Activated CD4-positive, alpha-beta T cell treated with anti-CD3 and anti-CD28 coated beads, Interleukin-2, amount 10 ng/mL, durations not matched to agents 7 days and 5 days (primary cell): ENCODE measurements around the gene CD55. TPM values are rescaled to one million over a fixed set of nuclear protein-coding genes. Genes with fewer than 3 reads are reported as not detected.

ENCODE experiments used
- CTCF ChIA-PET: fragments of 350-600 bp; sonication (Branson Sonifier 250); formaldehyde crosslinking; loops from one replicate; lab custom pipeline; 2021; ENCODE audit warnings: antibody characterized with exemption; lab: Charles Lee
- POLR2A ChIA-PET: fragments of 350-600 bp; sonication (Branson Sonifier 250); formaldehyde crosslinking; loops from one replicate; lab custom pipeline; 2021; ENCODE audit warnings: antibody characterized with exemption; lab: Charles Lee
- DNase-seq: peaks from one replicate; pipeline ENCODE4 v3.0.0-alpha.2; 2020
- H3K27ac Mint-ChIP-seq: one replicate; pipeline ENCODE4 v1.8.0; 2021; ENCODE audit warnings: mild to moderate bottlenecking, moderate library complexity, mixed read lengths
- H3K27me3 Mint-ChIP-seq: one replicate; pipeline ENCODE4 v1.8.0; 2021; ENCODE audit warnings: mixed read lengths
- H3K36me3 Mint-ChIP-seq: one replicate; pipeline ENCODE4 v1.8.0; 2021; ENCODE audit warnings: low read depth, mixed read lengths
- H3K4me1 Mint-ChIP-seq: one replicate; pipeline ENCODE4 v1.8.0; 2021; ENCODE audit warnings: mixed read lengths
- H3K4me3 Mint-ChIP-seq: one replicate; pipeline ENCODE4 v1.8.0; 2021; ENCODE audit warnings: mild to moderate bottlenecking, moderate library complexity, mixed read lengths
- H3K9me3 Mint-ChIP-seq: one replicate; pipeline ENCODE4 v1.8.0; 2021; ENCODE audit warnings: mixed read lengths
- total RNA-seq, 2 experiments: library from RNA; stranded (reverse); gene quantifications; one replicate each; pipeline ENCODE4 v1.2.3, GENCODE V29; 2021

Gene CD55
- total RNA-seq, 2 experiments from 2014 or later = 92.0 to 117 TPM

- Mint-ChIP-seq H3K9me3 (peaks cover 15% of the 10 kb centered on the region), H3K27me3 (no peaks in the 10 kb centered on the region), H3K36me3 (peaks cover 6% of the 10 kb centered on the region), H3K4me1 (no peaks in the 10 kb centered on the region), H3K27ac (no peak overlapping the region), H3K4me3 (no peak overlapping the region)
- CTCF ChIA-PET = no interaction called here
- POLR2A ChIA-PET = no interaction called here
- DNase-seq = no peak
Measured at GRCh38 chr1:207398986-207399385, 77.5 kb downstream of the CD55 start.

GRCh38 chr1:207401578-207401977 is 80.1 kb downstream of the CD55 start:
- Mint-ChIP-seq H3K9me3 (peaks cover 15% of the 10 kb centered on the region), H3K4me3 (no peak overlapping the region), H3K36me3 (peaks cover 6% of the 10 kb centered on the region), H3K4me1 (peaks cover 5% of the 10 kb centered on the region), H3K27me3 (peaks cover 2% of the 10 kb centered on the region), H3K27ac (no peak overlapping the region)
- ChIA-PET POLR2A (no interaction called here), CTCF (interaction anchor here (1.6 kb wide), 1 partner anchor 305 kb away, joined by 4 read pairs; no protein-coding TSS in a partner anchor)
- no peak for DNase-seq

GRCh38 chr1:207402744-207403143 is 81.3 kb downstream of the CD55 start:
- Mint-ChIP-seq H3K9me3 (peaks cover 15% of the 10 kb centered on the region), H3K4me1 (peaks cover 7% of the 10 kb centered on the region), H3K27ac (no peak overlapping the region), H3K36me3 (peaks cover 6% of the 10 kb centered on the region), H3K27me3 (peaks cover 2% of the 10 kb centered on the region), H3K4me3 (no peak overlapping the region)
- ChIA-PET POLR2A (no interaction called here), CTCF (interaction anchor here (0.8 to 1.6 kb wide), 2 partner anchors 13 to 306 kb away, joined by 3 to 4 read pairs; no protein-coding TSS in a partner anchor)
- DNase-seq = no peak

GRCh38 chr1:207404849-207405525 is 83.5 kb downstream of the CD55 start:
- ChIA-PET CTCF (interaction anchor here (0.6 to 2.1 kb wide), 8 partner anchors 8 to 814 kb away, joined by 3 to 11 read pairs (median 3); no protein-coding TSS in a partner anchor), POLR2A (interaction anchor here (0.7 kb wide), 1 partner anchor 10 kb away, joined by 8 read pairs; no protein-coding TSS in a partner anchor)
- Mint-ChIP-seq H3K4me3 (no peak overlapping the region), H3K36me3 (peaks cover 6% of the 10 kb centered on the region), H3K27me3 (peaks cover 2% of the 10 kb centered on the region), H3K9me3 (peaks cover 13% of the 10 kb centered on the region), H3K4me1 (peaks cover 10% of the 10 kb centered on the region), H3K27ac (no peak overlapping the region)
- DNase-seq = no peak

- no peak for DNase-seq
- H3K9me3 Mint-ChIP-seq = peaks cover 14% of the 10 kb centered on the region
Measured at GRCh38 chr1:207405814-207406213, 84.3 kb downstream of the CD55 start.

GRCh38 chr1:207407655-207408260 is 86.3 kb downstream of the CD55 start:
- Mint-ChIP-seq H3K27me3 (peaks cover 2% of the 10 kb centered on the region), H3K4me3 (no peak overlapping the region), H3K4me1 (peaks cover 22% of the 10 kb centered on the region), H3K9me3 (peaks cover 7% of the 10 kb centered on the region), H3K27ac (no peak overlapping the region), H3K36me3 (no peaks in the 10 kb centered on the region)
- POLR2A ChIA-PET = no interaction called here
- CTCF ChIA-PET = interaction anchor here (0.8 kb wide), 1 partner anchor 86 kb away, joined by 3 read pairs; the partner anchor contains the start of gene CD55
- no peak for DNase-seq

More at GRCh38 chr1:207405814-207406213, 84.3 kb downstream of the CD55 start:
- peaks cover 10% of the 10 kb centered on the region for H3K4me1 Mint-ChIP-seq
- H3K27me3 Mint-ChIP-seq = peaks cover 2% of the 10 kb centered on the region
- H3K36me3 Mint-ChIP-seq = peaks cover 2% of the 10 kb centered on the region
- ChIA-PET POLR2A (no interaction called here), CTCF (interaction anchor here (0.8 to 2.1 kb wide), 2 partner anchors 9 to 322 kb away, joined by 3 to 11 read pairs; no protein-coding TSS in a partner anchor)
- H3K4me3 Mint-ChIP-seq = no peak overlapping the region
- no peak overlapping the region for H3K27ac Mint-ChIP-seq

Other genes starting within 250 kb of the CD55 start
- 1 to 10 TPM; 2.1 to 3.1 TPM for gene C4BPB, start 232.8 kb upstream of the CD55 start, total RNA-seq
- gene C4BPA, start 217.4 kb upstream of the CD55 start, total RNA-seq = not detected
- not detected for gene CR2, start 132.7 kb downstream of the CD55 start, total RNA-seq
- under 1 TPM; 0.20 to 0.25 TPM for gene CR1, start 174.5 kb downstream of the CD55 start, total RNA-seq